Parathyroid adenoma (tissue), 2 donors: ENCODE results near the gene CDH13.

Source experiments
- H2AFZ ChIP-seq: fragments of 300-600 bp; sonication (generic); one replicate; pipeline ENCODE4 v1.7.0; 2017; ENCODE audit warnings: antibody characterized with exemption, mild to moderate bottlenecking
- H3K27ac ChIP-seq: fragments of 300-600 bp; sonication (generic); one replicate; pipeline ENCODE4 v1.7.0; 2017
- H3K27me3 ChIP-seq: fragments of 300-600 bp; sonication (generic); one replicate; pipeline ENCODE4 v1.7.0; 2017; ENCODE audit warnings: low read length; ENCODE audit not compliant: control insufficient read depth, insufficient read depth
- H3K36me3 ChIP-seq: fragments of 300-600 bp; sonication (generic); one replicate; pipeline ENCODE4 v1.7.0; 2017; ENCODE audit warnings: low read length; ENCODE audit not compliant: control insufficient read depth, insufficient read depth
- H3K4me1 ChIP-seq: fragments of 300-600 bp; sonication (generic); one replicate; pipeline ENCODE4 v1.7.0; 2017; ENCODE audit warnings: control low read depth
- H3K4me2 ChIP-seq: fragments of 300-600 bp; sonication (generic); one replicate; pipeline ENCODE4 v1.7.0; 2017; ENCODE audit warnings: low read length
- H3K4me3 ChIP-seq: fragments of 300-600 bp; sonication (generic); one replicate; pipeline ENCODE4 v1.7.0; 2017; ENCODE audit warnings: low read depth, low read length
- H3K79me2 ChIP-seq: fragments of 300-600 bp; sonication (generic); one replicate; pipeline ENCODE4 v1.7.0; 2017; ENCODE audit warnings: control low read depth
- H3K9ac ChIP-seq: fragments of 300-600 bp; sonication (generic); one replicate; pipeline ENCODE4 v1.7.0; 2017; ENCODE audit warnings: mild to moderate bottlenecking
- H3K9me3 ChIP-seq: fragments of 300-600 bp; sonication (generic); one replicate; pipeline ENCODE4 v1.7.0; 2017; ENCODE audit warnings: low read length; ENCODE audit not compliant: control insufficient read depth
- CTCF ChIP-seq: fragments of 300-600 bp; sonication (generic); IDR thresholded peaks from one replicate; pipeline ENCODE4 v1.7.0; 2017; ENCODE audit warnings: antibody characterized with exemption, mild to moderate bottlenecking
- donor health status: primary hyperparathyroidism.

The CDH13 gene

GRCh38 chr16:83160287-83161020 is 533.7 kb downstream of the CDH13 start:
- H3K27me3 ChIP-seq, result no peaks in the 10 kb centered on the region
- H3K79me2 ChIP-seq, result no peaks in the 10 kb centered on the region
- no peaks in the 10 kb centered on the region for H3K36me3 ChIP-seq
- H3K9ac ChIP-seq, result no peak overlapping the region
- TF ChIP-seq CTCF, result no peak
- no peaks in the 10 kb centered on the region for H3K4me1 ChIP-seq
- no peak overlapping the region for H3K4me2 ChIP-seq
- no peak overlapping the region for H3K27ac ChIP-seq
- H3K4me3 ChIP-seq, result no peak overlapping the region
- no peak overlapping the region for H2AFZ ChIP-seq
- H3K9me3 ChIP-seq, result no peaks in the 10 kb centered on the region

GRCh38 chr16:83162791-83163190 is 536.0 kb downstream of the CDH13 start:
- Histone ChIP-seq H3K4me2 (no peak overlapping the region), H3K4me1 (no peaks in the 10 kb centered on the region), H2AFZ (no peak overlapping the region), H3K9me3 (no peaks in the 10 kb centered on the region), H3K27ac (no peak overlapping the region), H3K4me3 (no peak overlapping the region), H3K79me2 (no peaks in the 10 kb centered on the region), H3K36me3 (no peaks in the 10 kb centered on the region), H3K9ac (no peak overlapping the region), H3K27me3 (no peaks in the 10 kb centered on the region)
- no peak for TF ChIP-seq CTCF

- no peak for TF ChIP-seq CTCF
- Histone ChIP-seq H3K27me3 (no peaks in the 10 kb centered on the region), H3K4me3 (no peak overlapping the region), H3K79me2 (no peaks in the 10 kb centered on the region), H3K9ac (no peak overlapping the region), H3K4me2 (no peak overlapping the region), H3K9me3 (no peaks in the 10 kb centered on the region), H3K36me3 (no peaks in the 10 kb centered on the region), H3K4me1 (no peaks in the 10 kb centered on the region), H3K27ac (no peak overlapping the region), H2AFZ (no peak overlapping the region)
Measured at GRCh38 chr16:83164816-83165215, 538.0 kb downstream of the CDH13 start.

GRCh38 chr16:83171396-83171795 is 544.6 kb downstream of the CDH13 start:
- no peaks in the 10 kb centered on the region for H3K9me3 ChIP-seq
- H3K4me3 ChIP-seq, result no peak overlapping the region
- H3K4me1 ChIP-seq, result no peaks in the 10 kb centered on the region
- H3K27ac ChIP-seq, result no peak overlapping the region
- no peak overlapping the region for H3K9ac ChIP-seq
- no peaks in the 10 kb centered on the region for H3K27me3 ChIP-seq
- TF ChIP-seq CTCF, result no peak
- no peak overlapping the region for H2AFZ ChIP-seq
- H3K4me2 ChIP-seq, result no peak overlapping the region
- no peaks in the 10 kb centered on the region for H3K79me2 ChIP-seq
- H3K36me3 ChIP-seq, result no peaks in the 10 kb centered on the region

- Histone ChIP-seq H3K4me3 (no peak overlapping the region), H3K4me1 (no peaks in the 10 kb centered on the region), H3K27me3 (no peaks in the 10 kb centered on the region), H3K4me2 (no peak overlapping the region), H3K9me3 (no peaks in the 10 kb centered on the region), H3K27ac (no peak overlapping the region), H3K36me3 (no peaks in the 10 kb centered on the region), H3K9ac (no peak overlapping the region), H3K79me2 (no peaks in the 10 kb centered on the region), H2AFZ (no peak overlapping the region)
- TF ChIP-seq CTCF, result no peak
Measured at GRCh38 chr16:83174671-83175070, 547.9 kb downstream of the CDH13 start.
